Middle frontal gyrus (tissue), 1 donor: Measurements from ENCODE around the gene PPM1B.
"Not testable (repeated sequence)": the region's sequence is repeated elsewhere in the genome, so short reads cannot be mapped to it uniquely, and the experiment has no call there.

Experiments
- DNase-seq: peaks from one replicate; pipeline ENCODE4 v3.0.0-alpha.2; 2015; ENCODE audit warnings: low spot score; ENCODE audit errors: extremely low spot score

The PPM1B gene

GRCh38 chr2:44168681-44169154 is at the start of gene PPM1B:
Gene PPM1B (plus strand): TSS chr2:44168875. CDS start chr2:44201200, 32,325 bp downstream.
- DNase-seq, result no peak

GRCh38 chr2:44119878-44120277 is 48.8 kb upstream of the PPM1B start:
- DNase-seq, result no peak

- no peak for DNase-seq
Observed at GRCh38 chr2:44120428-44120827, 48.2 kb upstream of the PPM1B start.

- no peak for DNase-seq
Observed at GRCh38 chr2:44121899-44122298, 46.8 kb upstream of the PPM1B start.

GRCh38 chr2:44124500-44124899 is 44.2 kb upstream of the PPM1B start:
- DNase-seq, result no peak

GRCh38 chr2:44126106-44126797 is 42.4 kb upstream of the PPM1B start:
- no peak for DNase-seq

GRCh38 chr2:44130441-44130840 is 38.2 kb upstream of the PPM1B start:
- no peak for DNase-seq

GRCh38 chr2:44131177-44131576 is 37.5 kb upstream of the PPM1B start:
- DNase-seq, result no peak

- DNase-seq, result not testable (repeated sequence)
Observed at GRCh38 chr2:44133602-44134001, 35.1 kb upstream of the PPM1B start.

GRCh38 chr2:44134848-44135247 is 33.8 kb upstream of the PPM1B start:
- DNase-seq, result no peak

- no peak for DNase-seq
Observed at GRCh38 chr2:44135296-44135695, 33.4 kb upstream of the PPM1B start.

GRCh38 chr2:44135771-44136170 is 32.9 kb upstream of the PPM1B start:
- DNase-seq, result no peak

GRCh38 chr2:44136252-44136651 is 32.4 kb upstream of the PPM1B start:
- no peak for DNase-seq

- no peak for DNase-seq
Observed at GRCh38 chr2:44137048-44137447, 31.6 kb upstream of the PPM1B start.

- DNase-seq, result no peak
Observed at GRCh38 chr2:44137872-44138551, 30.7 kb upstream of the PPM1B start.

GRCh38 chr2:44139741-44140140 is 28.9 kb upstream of the PPM1B start:
- DNase-seq, result no peak

GRCh38 chr2:44142306-44142705 is 26.4 kb upstream of the PPM1B start:
- DNase-seq, result no peak

- no peak for DNase-seq
Observed at GRCh38 chr2:44143701-44144100, 25.0 kb upstream of the PPM1B start.

- DNase-seq, result no peak
Observed at GRCh38 chr2:44148999-44149398, 19.7 kb upstream of the PPM1B start.

- no peak for DNase-seq
Observed at GRCh38 chr2:44150473-44150872, 18.2 kb upstream of the PPM1B start.

- DNase-seq, result no peak
Observed at GRCh38 chr2:44152865-44153669, 15.6 kb upstream of the PPM1B start.
